ENCODE measurements around the gene KIF11.
"Not testable (repeated sequence)": the region's sequence is repeated elsewhere in the genome, so short reads cannot be mapped to it uniquely, and the experiment has no call there.

KIF11 gene

DNA sequence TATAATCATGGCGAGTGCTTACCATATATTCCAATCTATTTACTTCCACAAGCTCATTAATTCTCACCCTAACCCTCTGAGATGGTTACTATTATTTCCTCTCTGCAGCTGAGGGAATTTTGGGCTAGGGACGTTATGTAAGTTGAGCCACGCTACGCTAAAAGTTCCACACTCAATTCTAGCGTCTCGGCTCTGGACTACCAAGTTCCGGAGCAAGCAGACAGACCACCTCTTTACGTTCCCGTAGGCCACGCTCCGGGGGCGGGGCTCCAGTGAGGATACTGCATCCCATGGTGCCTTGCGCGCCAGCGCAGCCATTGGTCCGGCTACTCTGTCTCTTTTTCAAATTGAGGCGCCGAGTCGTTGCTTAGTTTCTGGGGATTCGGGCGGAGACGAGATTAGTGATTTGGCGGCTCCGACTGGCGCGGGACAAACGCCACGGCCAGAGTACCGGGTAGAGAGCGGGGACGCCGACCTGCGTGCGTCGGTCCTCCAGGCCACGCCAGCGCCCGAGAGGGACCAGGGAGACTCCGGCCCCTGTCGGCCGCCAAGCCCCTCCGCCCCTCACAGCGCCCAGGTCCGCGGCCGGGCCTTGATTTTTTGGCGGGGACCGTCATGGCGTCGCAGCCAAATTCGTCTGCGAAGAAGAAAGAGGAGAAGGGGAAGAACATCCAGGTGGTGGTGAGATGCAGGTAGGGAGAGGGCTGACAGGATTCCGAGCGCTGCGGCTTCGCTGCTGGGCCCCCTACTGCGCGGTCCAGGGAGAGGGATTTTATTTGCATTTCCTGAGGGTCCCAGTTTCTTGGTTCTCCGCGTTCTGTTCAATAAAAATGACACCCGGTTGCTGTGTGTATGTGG, at the start of gene KIF11:
KIF11 (plus strand) TSS at position 370 of the 858 bp plus-strand sequence; CDS start at position 616, 246 bp downstream.
- DNase-seq, result peak; percentile 95

DNA sequence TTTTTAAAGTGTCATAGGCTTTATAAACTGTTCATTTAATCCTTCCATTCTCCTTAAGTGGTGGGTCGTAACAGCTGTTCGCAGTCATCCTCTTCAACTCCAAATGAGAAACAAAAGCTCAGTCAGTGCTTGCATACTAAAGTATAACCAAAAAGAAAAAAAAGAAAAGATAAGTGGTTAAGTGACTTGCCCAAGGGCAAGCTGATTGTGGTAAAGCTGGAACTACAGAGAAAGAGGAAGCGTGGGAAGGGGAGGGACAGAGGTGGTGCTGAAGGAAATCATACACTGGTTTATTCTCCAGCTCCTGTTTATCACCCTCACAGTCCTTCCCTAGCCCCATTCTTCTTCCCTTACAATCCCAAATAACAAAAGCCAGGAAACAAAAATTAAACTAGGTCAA, 48.6 kb upstream of the KIF11 start:
- no peak for DNase-seq

DNA sequence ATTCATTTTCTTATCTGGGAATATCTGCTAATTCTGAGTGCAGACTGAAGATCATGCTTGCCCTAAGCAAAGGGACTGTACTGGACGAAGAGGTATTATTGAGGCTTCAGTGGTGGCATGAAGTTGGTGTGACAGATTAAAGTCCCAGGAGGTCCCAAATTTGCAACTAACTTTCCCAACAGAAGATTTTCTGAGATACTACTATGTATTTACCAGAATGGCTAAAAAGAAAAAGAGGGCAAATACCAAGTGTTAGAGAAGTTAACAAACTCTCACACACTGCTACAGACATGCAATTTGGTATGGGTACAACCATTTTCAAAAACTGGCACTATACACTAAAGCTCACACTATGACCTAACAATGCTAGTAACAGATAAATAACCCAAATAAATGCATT, 47.4 kb upstream of the KIF11 start:
- DNase-seq, result no peak

DNA sequence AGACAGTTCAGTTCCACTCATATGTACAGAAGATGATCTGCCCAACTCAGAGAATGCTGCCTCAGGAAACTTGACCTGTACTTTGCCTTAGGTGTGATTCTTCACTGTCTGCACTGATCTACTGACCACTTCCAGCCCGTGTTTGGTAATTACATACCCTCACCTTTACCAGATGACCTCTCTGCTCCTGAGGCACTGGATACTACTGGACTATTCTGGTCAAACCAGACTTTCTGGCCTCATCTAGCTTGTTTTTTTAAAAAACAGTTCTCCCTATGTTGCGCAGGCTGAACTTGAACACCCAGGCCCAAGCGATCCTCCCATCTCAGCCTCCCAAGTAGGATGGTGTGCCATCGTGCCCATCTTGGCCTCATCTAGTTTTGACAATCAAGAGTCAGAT, 45.3 kb upstream of the KIF11 start:
- DNase-seq, result no peak

DNA sequence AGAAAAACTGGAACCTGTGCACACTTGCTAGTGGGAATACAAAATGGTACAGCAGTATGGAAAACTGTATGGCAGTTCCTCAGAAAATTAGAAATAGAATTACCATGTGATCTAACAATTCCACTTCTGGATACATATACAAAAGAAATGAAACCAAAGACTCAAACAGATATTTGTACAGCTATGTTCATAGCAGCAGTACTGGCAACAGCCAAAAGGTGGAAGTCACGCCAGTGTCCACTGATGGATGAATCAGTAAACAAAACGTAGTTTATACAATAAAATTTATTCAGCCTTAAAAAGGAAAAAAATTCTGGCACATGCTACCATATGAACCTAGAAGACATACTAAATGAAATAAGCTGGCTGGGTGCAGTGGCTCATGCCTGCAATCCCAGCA, 42.0 kb upstream of the KIF11 start:
- DNase-seq, result no peak

DNA sequence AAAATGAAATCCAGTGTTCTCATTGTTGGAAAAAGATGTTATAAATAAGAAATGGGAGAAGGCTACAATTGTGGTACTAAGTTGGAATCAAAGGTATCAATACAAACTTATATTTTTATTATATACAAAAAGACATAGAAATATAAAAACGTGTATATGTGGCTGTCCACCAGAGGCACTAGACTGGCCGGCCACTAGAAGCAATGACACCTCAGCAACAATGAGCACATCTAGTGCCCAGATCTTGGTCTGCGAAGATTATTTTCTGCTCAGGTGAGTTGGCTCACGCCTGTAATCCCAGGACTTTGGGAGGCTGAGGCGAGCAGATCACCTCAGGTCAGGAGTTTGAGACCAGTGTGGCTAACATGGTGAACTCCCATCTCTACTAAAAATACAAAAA, 40.6 kb upstream of the KIF11 start:
- no peak for DNase-seq

DNA sequence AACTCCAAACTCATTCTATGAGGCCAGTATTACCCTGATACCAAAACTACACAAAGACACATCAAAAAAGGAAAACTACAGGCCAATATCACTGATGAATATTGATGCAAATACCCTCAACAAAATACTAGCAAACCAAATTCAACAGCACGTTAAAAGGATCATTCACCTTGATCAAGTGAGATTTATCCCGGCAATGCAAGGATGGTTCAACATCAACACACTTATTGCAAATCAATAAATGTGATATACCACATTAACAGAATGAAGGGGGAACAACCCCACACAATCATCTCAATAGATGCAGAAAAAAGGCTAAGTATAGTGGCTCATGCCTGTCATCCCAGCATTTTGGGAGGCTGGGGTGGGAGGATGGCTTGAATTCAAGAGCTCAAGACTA, 39.0 kb upstream of the KIF11 start:
- DNase-seq, result no peak

DNA sequence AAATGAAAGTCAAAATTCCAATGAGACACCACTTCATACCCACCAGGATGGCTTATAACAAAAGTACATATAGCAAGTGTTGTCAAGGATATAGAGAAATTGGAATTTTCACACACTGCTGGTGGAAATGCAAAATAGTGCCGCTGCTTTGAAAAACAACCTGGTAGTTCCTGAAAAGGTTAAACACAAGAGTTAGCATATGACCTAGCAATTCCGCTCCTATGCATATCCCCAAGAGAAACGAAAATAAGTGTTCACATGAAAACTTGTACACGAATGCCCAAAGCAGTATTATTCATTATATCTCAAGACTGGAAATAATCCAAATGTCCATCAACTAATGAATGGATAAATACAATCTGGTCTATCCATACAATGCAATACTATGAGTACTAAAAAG, 33.9 kb upstream of the KIF11 start:
- DNase-seq, result no peak

DNA sequence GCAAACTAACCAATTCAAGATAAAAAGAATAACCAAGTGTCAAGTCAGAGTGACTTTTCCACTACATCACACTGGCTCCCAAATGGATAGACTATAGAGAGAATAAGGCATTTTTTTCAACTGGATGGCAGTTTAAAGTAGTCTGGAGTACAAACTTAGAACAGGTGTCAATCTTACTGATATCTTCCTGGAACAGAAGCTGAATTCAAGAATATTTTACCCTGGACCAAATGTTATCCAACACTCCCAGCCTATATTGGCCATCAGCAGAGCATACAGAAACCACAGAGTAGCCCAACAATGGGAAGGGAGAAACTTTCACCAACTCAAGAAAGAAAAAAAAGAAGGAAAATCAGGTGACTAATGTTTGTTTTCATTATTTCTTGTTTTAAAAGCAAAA, 30.5 kb upstream of the KIF11 start:
- no peak for DNase-seq

DNA sequence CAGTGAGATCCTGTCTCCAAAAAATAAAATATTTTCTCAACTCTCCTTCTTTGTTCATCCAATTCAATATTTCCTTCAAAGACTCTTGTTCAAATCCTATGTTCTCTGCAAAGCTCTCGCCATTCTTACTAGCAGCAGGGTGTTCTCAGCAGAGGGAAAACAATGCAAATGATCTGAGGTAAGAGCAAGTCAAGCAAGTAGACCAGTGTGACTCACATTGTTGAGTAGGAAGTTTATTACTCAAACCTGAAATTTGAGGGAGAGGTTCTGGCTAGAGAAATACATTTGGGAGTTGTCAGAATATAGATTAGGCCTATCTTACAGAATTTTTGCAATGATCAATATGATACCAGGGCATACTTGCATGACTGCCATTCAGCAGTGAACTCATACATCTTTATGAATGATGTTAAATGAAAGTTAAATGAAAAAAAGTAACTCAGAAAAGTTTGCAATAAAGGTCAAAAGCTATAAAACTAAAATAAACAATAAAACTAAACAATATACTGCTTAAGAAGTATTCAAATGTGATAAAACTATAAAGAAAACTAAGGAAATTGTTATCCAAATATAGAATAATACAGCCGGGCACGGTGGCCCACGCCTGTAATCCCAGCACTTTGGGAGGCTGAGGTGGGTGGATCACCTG, 24.9 kb upstream of the KIF11 start:
- DNase-seq, result no peak

DNA sequence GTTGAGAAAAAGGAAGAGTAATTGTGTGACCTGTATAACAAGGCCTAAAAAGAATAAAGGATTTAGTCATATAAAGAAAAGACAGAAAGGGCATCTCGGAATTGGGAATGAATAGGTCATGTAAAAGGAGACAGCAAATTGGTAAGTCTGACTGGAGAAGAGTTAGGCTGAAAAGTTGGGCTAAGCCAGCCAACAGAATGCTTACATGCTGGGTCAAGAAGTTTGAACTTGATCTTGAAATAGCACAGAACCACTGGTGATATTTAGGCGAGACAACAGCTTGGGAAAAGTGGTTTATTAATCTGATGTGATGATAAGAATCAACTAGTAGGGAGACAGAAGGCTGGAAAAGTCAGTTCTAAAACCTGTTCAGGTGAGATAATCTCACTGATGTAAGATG, 23.9 kb upstream of the KIF11 start:
- DNase-seq, result no peak

DNA sequence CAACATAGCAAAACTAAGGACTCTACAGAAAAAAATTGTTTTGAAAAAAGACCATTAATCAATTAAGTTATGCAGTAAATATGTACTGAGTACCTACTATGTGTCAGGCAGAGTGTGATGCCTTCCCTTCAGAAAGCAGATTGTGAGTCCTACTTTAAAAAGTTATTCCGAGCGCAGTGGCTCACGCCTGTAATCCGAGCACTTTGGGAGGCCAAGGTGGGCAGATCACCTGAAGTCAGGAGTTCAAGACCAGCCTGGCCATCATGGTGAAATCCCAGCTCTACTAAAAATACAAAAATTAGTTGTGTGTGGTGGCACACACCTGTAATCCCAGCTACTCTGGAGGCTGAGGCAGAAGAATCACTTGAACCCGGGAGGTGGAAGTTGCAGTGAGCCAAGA, 23.3 kb upstream of the KIF11 start:
- not testable (repeated sequence) for DNase-seq

DNA sequence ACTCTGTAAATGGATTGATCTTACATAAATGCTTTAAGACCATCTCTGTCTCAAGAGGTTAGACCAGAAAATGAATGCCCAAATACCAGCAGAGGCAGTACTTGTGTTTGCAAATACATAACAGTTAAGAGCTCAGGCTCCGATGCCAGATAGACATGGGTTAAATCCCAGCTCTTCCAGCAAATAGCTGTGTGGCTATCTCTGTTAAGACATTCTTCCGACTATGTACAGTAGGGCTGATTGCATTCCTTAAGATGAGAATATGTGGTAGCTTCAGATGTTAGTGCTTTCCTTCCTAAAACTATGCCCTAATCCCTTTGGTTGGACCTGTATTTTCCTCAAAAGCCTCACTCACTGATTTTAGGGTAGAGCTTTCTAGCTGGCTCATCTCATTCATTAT, 21.3 kb upstream of the KIF11 start:
- DNase-seq, result no peak

DNA sequence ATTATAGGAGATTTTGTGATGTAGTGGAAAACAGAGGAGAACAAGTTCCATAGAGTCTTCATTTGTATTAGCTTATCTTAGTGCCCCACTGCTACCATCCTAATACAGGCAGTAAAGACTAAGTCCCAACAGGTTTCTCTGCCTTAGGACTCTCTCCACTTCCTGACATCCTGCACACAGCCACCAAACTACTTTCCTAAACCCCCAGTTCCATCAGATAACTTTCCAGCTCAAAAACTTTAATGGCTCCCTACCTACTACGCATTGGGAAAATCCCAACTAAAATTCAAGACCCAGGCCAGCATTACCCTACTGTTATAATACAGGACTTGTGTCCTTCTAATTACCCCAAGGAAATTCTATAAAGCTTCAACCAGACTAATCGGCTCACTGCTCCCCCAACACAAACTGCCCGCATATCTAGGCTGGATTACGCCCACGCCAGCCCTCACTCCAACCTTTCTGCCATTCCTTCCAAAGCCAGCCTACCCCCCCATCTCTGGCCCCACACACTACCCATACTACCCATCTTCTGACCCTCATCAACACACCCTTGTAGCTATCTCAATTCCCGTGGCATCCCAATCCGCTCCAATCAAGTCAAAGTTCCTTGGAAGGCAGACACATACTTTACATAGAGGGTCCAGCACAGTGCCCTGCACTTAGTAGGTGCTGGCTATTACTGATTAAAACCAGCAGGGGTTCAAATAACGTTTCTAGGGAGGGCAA, 20.4 kb upstream of the KIF11 start:
- DNase-seq, result no peak

DNA sequence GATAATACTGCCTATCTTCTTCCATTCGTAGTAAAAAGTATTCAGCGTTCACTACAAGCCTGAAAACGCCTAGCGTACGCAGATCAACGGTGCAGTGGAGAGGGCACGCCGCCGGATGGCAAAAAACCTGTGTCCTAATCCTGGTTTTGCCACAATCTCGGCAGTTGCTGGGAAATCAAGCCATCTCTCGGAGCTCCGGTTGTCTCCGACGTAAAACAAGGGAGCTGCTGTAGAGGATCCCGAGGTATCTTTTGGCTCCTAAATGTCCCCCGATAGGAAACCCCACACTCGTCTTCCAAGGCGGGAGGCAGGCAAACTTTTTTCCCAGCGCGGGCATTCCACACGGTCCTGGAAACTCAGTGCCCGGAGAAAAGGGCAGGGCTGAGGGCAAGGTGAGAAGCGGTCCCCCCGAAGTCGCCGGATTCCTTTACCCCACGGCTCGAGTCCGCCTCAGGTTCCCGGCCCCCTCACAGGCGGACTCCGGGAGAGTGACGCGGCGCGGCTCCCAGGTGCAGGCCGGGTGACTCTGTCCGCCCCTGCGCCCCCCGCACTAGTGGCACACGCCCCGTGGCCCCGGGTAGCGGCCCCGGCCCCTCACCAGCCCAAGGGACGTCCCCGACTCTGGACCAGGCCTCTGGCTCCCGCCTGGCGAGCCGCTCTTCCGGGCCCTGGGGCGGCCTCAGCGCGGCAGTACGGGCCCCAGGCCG, 19.7 kb upstream of the KIF11 start:
- peak in 1 of 2 donors; percentile 53 for DNase-seq

DNA sequence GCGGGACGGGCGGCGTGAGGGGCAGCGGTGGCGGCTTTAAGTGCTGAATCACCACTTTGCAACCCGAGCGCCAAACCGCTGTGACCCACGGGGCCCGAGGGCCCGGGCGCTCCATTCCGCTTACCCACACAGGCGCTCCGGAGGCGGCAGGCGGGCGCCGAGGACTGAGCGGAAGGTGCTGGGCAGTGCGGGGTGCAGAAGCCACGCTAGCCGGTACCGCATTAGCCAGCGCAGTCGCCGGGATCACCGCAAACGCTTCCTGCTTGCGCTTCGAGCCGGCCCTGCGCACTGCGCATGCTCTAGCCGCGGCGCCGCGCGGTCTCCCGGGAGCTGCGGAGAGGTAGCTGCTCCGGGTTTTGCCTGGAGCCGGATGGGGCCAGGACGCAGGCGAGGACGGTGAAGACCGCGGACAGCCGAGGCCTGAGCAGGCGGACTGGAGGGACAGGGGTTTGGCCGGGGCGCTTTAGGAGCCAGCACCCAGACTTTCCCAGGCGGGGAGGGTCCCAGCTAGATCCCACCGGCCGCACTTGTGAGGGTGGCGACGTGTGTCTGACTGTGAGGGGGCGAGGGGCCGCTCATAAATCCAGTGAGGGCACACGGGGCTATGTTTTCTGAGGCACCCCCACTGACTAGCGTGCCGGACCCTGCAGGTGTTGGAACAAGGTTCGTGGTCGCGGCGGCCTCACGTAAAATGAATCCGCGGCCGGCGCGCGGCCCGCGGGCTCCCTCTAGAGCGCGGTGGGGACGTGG, 19.0 kb upstream of the KIF11 start, which contains the start of gene IDE:
IDE (minus strand) TSS at position 296 of the 750 bp plus-strand sequence; CDS start at position 222, 74 bp downstream.
- peak; percentile 45 to 79 for DNase-seq

DNA sequence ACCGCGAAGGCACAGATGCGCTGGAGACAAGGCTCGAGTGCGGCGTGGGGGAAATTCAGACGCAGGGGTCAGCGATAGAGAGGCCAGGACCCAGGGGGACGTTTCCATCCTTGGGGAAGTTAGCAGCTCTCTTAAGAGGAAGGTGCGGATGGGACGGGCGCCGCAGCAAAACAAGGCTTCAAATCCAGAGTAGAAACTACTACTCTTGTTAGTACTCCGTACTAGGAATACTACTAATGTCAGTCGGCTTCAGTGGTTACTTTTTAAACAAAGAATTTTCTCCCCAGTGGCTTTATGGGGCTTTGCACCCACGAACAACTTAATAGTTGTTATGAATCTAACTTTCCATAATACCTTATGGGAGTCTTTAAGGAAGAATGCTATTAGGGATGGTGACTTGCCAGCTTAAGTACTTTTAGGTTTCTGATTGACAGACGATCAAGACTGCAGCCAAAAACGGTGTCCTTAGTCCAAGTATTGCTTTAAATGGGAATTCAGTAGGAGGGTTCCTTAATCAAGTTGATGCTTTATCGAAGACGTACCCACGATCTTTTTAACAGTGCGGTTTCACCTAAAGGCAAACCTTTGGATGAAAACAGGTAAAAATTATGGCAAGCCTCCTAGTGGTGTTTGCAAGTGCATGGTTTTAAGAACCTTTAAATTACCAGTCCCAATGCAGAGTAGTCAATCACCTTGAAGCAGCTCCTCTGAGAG, 18.2 kb upstream of the KIF11 start:
- peak in 1 of 2 donors; percentile 53 for DNase-seq

DNA sequence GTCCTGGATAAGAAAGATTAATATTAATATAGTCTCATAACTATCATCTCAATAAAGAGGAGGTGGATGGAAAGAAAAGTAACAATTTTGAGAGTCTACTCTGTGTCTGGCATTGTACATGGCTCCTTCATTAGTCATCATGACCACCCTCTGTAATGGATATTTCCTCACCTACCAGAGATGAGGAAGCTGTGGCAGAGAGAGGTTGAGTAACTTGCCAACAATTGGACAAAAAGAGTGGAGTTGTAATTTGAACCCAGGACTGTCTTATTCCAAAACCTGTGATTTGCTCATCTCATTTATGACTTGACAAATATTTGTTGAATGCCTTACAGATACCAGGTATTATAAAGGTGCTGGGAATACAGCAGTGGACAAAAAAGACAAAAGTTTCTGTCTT, 17.0 kb upstream of the KIF11 start:
- DNase-seq, result no peak

DNA sequence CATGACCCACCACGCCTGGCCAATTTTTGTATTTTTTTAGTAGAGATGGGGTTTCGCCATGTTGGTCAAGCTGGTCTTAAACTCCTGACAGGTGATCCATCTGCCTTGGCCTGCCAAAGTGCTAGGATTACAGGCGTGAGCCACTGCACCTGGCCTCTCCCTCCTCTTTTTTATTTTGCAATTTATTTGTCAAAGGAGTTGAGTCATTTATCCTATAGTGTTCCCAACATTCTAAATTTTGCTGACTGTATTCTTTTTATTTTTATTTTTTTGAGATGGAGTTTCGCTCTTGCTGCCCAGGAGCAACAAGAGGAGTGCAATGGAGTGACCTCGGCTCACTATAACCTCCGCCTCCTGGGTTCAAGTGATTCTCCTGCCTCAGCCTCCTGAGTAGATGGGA, 10.6 kb upstream of the KIF11 start:
- DNase-seq, result not testable (repeated sequence)

DNA sequence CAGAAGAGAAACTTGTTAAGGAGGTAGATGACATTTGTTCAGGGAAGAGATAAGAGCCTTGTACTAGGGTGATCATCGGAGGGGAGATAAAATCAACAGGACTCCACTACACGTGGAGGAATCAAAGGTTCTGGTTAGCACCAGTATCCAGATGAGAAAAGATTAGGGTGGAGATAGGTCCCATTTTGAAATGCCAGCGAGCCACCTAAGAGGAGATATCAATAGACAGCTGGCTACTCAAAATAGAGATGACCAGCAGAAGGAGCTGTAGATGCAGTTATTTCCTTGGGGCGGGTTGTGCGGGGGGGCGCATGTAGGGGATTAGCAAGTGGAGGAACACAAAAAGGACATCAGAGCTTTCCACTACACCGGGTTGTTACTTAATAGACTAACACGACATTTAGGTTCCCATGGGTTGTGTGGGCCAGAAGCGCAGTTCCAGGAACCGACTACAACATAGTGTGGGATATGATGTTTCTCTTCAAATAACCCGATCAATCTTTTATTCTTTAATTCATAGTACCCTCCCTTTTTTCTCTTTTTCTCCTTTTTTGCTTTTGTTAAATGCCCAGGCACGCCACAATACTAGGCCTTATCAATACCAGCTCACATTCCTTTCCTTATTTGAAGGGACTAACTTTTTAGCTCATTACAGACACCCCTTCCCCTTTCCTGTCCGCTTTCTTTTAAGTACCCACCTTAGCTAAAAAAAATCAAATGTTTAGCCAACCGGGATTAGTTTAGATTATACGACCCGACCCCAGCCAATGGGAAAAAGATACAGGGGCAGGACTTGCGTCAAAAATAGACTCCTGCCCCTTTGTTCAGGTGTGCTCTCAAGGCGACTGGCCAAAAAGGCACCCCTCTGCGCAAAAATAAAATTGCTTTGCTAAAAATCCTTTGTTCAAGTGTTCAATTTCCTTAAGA, 2.0 kb upstream of the KIF11 start:
- DNase-seq, result peak in 1 of 2 donors; percentile 19

All from hippocampal formation (tissue), 2 donors.